NCI-H2081 treated with DMSO at 0.1 percent for 48 hours (cell line): ENCODE measurements around the gene GSTK1.
"Not testable (repeated sequence)": the region's sequence is repeated elsewhere in the genome, so short reads cannot be mapped to it uniquely, and the experiment has no call there.

Experiments used
- DNase-seq: peaks from one replicate; lab custom pipeline; 2025; lab: John Stamatoyannopoulos, UW

The GSTK1 gene

GRCh38 chr7:143263266-143264195 is at the start of gene GSTK1:
Gene GSTK1 (plus strand): TSS chr7:143263441. CDS start chr7:143263514, 73 bp downstream.
- peak; percentile 28 for DNase-seq

GRCh38 chr7:143213478-143213877 is 49.8 kb upstream of the GSTK1 start:
- DNase-seq: not testable (repeated sequence)

- peak; percentile 77 for DNase-seq
These were observed 48.2 kb upstream of the GSTK1 start for GRCh38 chr7:143214789-143215679.

GRCh38 chr7:143216151-143216550 is 47.1 kb upstream of the GSTK1 start:
- DNase-seq: no peak

GRCh38 chr7:143216686-143217085 is 46.6 kb upstream of the GSTK1 start:
- DNase-seq: no peak

- no peak for DNase-seq
These were observed 45.4 kb upstream of the GSTK1 start for GRCh38 chr7:143217806-143218205.

- DNase-seq: no peak
These were observed 42.0 kb upstream of the GSTK1 start for GRCh38 chr7:143221286-143221685.

- DNase-seq: no peak
These were observed 41.5 kb upstream of the GSTK1 start, which contains the start of gene TAS2R40 for GRCh38 chr7:143221737-143222136. Gene TAS2R40 (plus strand): TSS chr7:143222037. CDS start chr7:143222079, 42 bp downstream.

- DNase-seq: no peak
These were observed 40.5 kb upstream of the GSTK1 start for GRCh38 chr7:143222782-143223181.

- no peak for DNase-seq
These were observed 39.5 kb upstream of the GSTK1 start for GRCh38 chr7:143223784-143224183.

- DNase-seq: no peak
These were observed 38.2 kb upstream of the GSTK1 start for GRCh38 chr7:143225047-143225446.

GRCh38 chr7:143227806-143228205 is 35.4 kb upstream of the GSTK1 start:
- no peak for DNase-seq

- DNase-seq: no peak
These were observed 34.0 kb upstream of the GSTK1 start for GRCh38 chr7:143229054-143229790.

- DNase-seq: no peak
These were observed 32.4 kb upstream of the GSTK1 start for GRCh38 chr7:143230602-143231457.

- DNase-seq: no peak
These were observed 29.3 kb upstream of the GSTK1 start for GRCh38 chr7:143233816-143234532.

- no peak for DNase-seq
These were observed 28.7 kb upstream of the GSTK1 start for GRCh38 chr7:143234533-143234875.

- no peak for DNase-seq
These were observed 27.7 kb upstream of the GSTK1 start for GRCh38 chr7:143235561-143235960.

- no peak for DNase-seq
These were observed 26.7 kb upstream of the GSTK1 start for GRCh38 chr7:143236408-143236990.

- no peak for DNase-seq
These were observed 25.9 kb upstream of the GSTK1 start for GRCh38 chr7:143237366-143237765.
